ENCODE data around the gene SIRT3.
"Not testable (repeated sequence)": the region's sequence is repeated elsewhere in the genome, so short reads cannot be mapped to it uniquely, and the experiment has no call there.

SIRT3 gene

GRCh38 chr11:203056-203944 lies 32.8 kb downstream of the SIRT3 start:
- no peak for DNase-seq (ENCODE audit: low read depth)

GRCh38 chr11:202490-202889 lies 33.7 kb downstream of the SIRT3 start:
- no peak for DNase-seq (ENCODE audit: low read depth)

- no peak for DNase-seq (ENCODE audit: low read depth)
Observed at GRCh38 chr11:201966-202365, 34.2 kb downstream of the SIRT3 start.

- no peak for DNase-seq (ENCODE audit: low read depth)
Observed at GRCh38 chr11:200224-201003, 35.7 kb downstream of the SIRT3 start.

DNA sequence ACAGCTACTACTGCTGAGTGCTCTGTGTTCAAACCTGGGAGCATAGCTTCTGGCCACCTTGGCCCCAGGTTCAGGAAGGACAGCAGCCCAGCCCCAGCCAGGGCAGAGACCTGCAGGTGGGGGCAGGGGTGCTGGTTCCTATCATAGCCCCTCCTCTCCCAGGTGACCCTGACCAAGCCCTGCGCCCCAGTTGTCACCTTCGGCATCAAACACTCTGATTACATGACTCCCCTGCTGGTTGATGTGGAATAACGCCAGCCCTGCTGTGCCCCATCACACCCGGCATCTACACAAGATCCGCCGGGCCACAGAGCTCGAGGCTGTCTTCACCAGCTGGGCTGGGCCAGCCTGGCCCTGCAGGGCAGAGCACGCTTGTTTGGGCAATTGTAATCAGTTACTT lies 36.4 kb downstream of the SIRT3 start:
- DNase-seq (ENCODE audit: low read depth) = no peak

- DNase-seq (ENCODE audit: low read depth) = no peak
Observed at GRCh38 chr11:199004-199581, 37.0 kb downstream of the SIRT3 start.

GRCh38 chr11:198236-198806 lies 37.8 kb downstream of the SIRT3 start:
- no peak for DNase-seq (ENCODE audit: low read depth)

DNA sequence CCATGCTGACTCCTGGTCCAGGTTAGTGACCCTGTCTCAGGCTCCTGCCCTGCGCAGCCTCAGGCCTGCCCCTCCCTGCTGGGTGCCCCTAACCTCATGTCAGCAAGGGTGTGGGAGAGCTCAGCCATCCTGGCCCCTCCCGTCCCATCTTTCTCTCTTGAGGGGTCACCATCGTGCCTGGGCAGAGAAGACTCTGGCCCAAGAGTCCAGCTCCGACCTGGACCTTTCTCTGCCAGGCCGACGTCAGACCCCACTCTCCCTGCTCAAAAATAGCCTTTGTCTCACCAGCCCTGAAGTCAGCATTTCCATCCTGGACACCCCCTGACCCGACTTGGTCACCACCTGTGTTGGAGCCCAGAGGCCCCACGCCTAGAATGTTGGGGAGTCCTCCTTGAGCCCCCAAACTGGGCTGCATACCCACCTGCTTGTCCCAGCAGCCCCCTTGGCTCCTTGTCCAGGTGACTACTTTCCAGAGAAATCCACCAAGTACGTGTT lies 38.4 kb downstream of the SIRT3 start:
- DNase-seq (ENCODE audit: low read depth) = no peak

- no peak for DNase-seq (ENCODE audit: low read depth)
Observed at GRCh38 chr11:196786-197731, 39.1 kb downstream of the SIRT3 start.

DNA sequence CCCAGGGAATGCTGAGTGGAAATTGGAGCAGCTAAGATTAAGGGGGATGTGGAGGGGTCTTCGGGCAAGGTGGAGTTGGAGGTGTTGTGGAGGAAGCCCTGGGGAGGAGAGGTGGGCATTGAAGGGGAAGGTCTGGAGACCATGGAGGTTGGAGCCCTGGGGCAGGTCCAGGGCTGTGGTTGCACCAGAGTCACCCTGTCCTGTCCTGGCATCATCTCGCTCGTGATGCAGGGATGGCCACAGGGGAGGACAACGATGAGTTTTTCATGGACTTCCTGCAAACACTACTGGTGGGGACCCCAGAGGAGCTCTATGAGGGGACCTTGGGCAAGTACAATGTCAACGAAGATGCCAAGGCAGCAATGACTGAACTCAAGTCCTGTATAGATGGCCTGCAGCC lies 42.7 kb downstream of the SIRT3 start:
- not testable (repeated sequence) for DNase-seq (ENCODE audit: low read depth)

DNA sequence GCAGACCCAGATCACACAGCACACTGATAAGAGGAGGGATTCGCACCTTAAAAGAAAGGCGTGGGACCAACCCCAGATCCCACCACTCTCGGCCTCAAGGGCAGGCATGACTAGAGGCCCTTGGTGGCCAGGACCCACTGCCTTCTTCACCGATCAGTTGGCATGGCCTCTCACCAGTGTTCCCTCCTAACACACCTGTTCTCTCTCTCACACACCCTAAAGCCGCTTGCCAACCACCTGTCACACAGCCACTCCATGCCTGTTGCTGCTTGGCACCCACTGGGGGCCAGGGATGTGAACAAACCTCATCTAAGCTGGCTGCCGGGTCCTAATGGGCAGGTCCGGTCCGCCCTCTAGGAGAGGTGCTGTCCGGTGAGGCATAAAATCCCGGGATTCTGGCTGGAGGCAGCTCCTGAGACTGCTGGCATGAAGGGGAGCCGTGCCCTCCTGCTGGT lies 43.4 kb downstream of the SIRT3 start, which contains the start of gene SCGB1C1:
Gene SCGB1C1 (plus strand): TSS at position 405 of the 455 bp plus-strand sequence. CDS start 22 bp downstream, at position 427.
- DNase-seq (ENCODE audit: low read depth) = not testable (repeated sequence)

DNA sequence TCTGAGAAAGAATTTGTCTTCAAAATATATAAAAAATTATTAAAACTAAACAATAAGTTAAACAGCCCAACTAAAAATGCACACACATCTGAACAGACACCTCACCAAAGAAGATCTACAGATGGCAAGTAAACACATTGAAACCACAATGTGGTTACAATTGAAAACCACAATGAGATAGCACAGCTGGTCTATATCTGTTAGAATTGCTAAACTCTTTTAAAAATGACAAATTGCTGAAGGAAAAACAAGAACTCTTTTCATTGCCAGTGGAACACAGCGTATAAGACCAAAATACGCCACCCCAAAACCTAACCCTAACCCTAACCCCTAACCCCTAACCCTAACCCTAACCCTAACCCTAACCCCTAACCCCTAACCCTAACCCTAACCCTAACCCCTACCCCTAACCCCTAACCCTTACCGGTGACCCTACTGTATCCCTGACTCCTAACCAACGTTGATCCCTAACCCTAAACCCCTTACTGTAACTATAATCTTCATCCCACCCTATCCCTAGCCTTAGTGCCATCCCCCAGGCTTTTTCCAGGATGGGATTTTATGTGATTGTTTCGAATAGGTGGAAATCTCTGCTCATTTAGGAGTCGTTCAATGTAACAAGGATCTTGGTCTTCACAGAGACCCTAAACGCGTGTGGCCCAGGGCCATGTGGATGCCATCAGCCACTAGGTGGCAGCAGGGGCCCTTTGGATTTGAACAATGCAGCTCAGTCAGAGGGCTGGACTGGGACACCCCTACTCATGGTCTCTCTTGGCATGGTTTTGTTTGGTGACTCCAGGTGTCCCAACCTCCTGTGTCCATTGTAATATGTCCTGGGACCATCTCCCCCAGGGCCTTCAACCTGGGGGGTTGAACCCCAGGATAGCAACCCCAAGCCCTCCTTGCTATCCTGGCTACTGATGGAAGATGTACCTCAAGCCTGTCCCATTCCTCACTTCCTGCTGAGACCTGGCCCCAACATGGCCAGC lies 44.4 kb downstream of the SIRT3 start:
- peak; percentile 41 for DNase-seq (ENCODE audit: low read depth)

DNA sequence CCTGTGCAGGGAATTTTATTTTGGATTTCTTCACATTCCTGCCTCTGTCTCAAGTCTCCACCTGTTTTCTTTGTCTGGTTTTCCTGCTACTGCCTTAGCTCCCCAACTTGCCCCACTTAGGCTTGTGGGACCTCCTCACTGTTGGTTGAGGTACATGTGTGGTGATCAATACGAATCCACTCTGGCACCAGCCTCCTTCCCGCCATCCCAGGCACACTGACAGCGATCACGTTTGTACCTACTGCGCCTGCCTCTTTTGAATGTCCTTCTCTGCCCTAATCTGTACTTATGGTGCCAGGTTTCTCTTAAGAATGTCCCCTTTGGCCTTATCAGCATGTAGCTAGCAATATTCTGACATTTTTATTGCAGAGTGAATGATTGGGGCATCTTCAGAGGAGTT lies 45.6 kb downstream of the SIRT3 start:
- DNase-seq (ENCODE audit: low read depth) = not testable (repeated sequence)

DNA sequence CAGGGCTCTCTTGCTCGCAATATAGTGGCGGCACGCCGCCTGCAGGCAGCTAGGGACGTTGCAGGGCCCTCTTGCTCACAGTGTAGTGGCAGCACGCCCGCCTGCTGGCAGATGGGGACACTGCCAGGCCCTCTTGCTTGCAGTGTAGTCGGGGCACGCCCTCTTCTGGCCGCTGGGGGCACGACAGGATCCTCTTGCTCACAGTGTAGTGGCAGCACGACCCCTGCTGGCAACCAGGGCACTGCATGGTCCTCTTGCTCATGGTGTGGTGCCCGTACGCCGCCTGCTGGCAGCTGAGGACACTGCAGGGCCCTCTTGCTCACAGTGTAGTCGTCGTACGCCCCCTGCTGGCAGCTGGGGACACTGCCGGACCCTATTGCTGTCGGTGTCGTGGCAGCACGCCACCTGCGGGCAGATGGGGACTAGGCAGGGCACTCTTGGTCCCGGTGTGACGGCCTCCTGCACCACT lies 46.3 kb downstream of the SIRT3 start:
- not testable (repeated sequence) for DNase-seq (ENCODE audit: low read depth)

DNA sequence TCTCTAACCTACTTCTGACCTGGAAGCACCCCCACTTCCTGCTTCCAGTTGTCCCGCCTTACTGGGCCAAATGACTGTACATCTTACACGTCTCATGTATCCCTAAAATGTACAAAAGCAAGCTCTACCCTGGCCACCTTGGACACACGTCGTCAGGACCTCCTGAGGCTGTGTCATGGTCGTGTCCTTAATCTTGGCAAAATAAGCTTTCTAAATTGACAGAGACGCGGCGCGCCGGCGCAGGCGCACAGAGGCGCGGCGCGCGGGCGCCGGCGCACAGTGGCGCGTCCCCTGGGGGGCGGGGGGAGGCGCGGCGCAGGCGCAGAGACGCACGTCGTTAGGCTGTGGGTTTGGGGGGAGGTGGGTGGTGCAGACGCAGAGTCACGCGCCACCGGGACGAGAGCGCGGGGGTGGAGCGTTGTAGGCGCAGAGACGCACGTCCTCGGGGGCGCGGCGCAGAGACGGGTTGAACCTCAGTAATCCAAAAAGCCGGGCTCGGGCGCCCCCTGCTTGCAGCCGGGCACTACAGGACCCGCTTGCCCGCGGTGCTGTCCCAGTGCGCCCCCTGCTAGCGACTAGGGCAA lies 46.9 kb downstream of the SIRT3 start:
- DNase-seq (ENCODE audit: low read depth) = not testable (repeated sequence)

DNA sequence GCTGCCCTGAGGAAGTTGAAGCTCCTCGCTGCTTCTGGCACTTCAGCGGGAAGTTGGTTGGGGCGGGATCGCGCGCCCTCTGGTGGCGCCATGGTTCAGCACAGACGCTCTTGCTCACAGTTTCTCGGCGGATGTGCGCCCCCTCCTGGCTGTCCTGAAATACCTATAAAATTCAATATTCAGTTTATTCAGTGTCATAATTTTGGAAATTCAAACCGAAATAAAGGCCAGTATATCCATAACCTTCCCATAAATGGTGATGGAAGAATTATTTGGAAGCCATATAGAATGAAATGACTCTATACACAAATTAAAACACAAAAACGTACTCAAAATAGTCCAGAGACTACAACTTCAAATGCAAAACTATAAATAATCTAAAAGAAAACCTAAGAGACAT lies 55.9 kb downstream of the SIRT3 start:
- DNase-seq (ENCODE audit: low read depth) = not testable (repeated sequence)

All from stimulated activated CD8-positive, alpha-beta memory T cell treated with anti-CD3 and anti-CD28 coated beads, Interleukin-4, amount 100 ng/mL, for 24 hours (primary cell).